IMR-90 (cell line): ENCODE measurements around the gene SV2B. TPM values are rescaled to one million over a fixed set of nuclear protein-coding genes. Genes with fewer than 3 reads are reported as not detected.

Experiments used
- ATAC-seq: fragments of 200-7000 bp; cut with Tn5 transposase; 2 replicates; pipeline ENCODE4 v1.9.1; 2020; ENCODE audit warnings: low read depth, mild to moderate bottlenecking, moderate library complexity
- BruUV-seq: library from RNA; stranded (reverse); fragments of 400-500 nt; replicated peaks from 2 replicates; lab custom pipeline; 2021; lab: Mats Ljungman, UMichigan
- CTCF ChIA-PET: fragments of 300-600 bp; formaldehyde crosslinking; extraction: SDS; loops from one replicate; lab custom pipeline; 2021; ENCODE audit warnings: antibody characterized with exemption; lab: Yijun Ruan, JAX
- POLR2A ChIA-PET: fragments of 300-600 bp; sonication (Branson Sonifier 250); formaldehyde crosslinking; loops from one replicate; lab custom pipeline; 2022; ENCODE audit warnings: antibody characterized with exemption; ENCODE audit not compliant: unreplicated experiment; lab: Charles Lee
- DNase-seq: peaks from one replicate; pipeline ENCODE4 v3.0.0; 2013
- H2AFZ ChIP-seq: replicated peaks from 2 replicates; pipeline ENCODE3; 2013; ENCODE audit warnings: low read length, mild to moderate bottlenecking; ENCODE audit not compliant: poor library complexity
- H2AK5ac ChIP-seq: 2 replicates; pipeline ENCODE4 v1.6.1; 2013; ENCODE audit warnings: low read depth, low read length, inconsistent platforms
- H2AK9ac ChIP-seq: replicated peaks from 2 replicates; pipeline ENCODE3; 2013; ENCODE audit warnings: mild to moderate bottlenecking, low read depth, low read length, moderate library complexity; ENCODE audit not compliant: poor library complexity
- H2BK120ac ChIP-seq: 2 replicates; pipeline ENCODE4 v1.6.1; 2013; ENCODE audit warnings: low read depth, low read length, inconsistent platforms
- H2BK15ac ChIP-seq: 3 replicates; pipeline ENCODE4 v1.6.1; 2013; ENCODE audit warnings: low read depth, low read length, inconsistent platforms
- H2BK20ac ChIP-seq: 2 replicates; pipeline ENCODE4 v1.6.1; 2013; ENCODE audit warnings: low read depth, mild to moderate bottlenecking, inconsistent platforms, low read length, moderate library complexity
- H2BK5ac ChIP-seq: 2 replicates; pipeline ENCODE4 v1.6.1; 2013; ENCODE audit warnings: mild to moderate bottlenecking, low read depth, low read length, inconsistent platforms; ENCODE audit not compliant: poor library complexity, severe bottlenecking
- H3K14ac ChIP-seq: replicated peaks from 2 replicates; pipeline ENCODE4 v1.6.1; 2013; ENCODE audit warnings: low read depth, low read length, inconsistent platforms
- H3K18ac ChIP-seq: 2 replicates; pipeline ENCODE4 v1.6.1; 2013; ENCODE audit warnings: low read depth, low read length, control low read depth
- H3K23ac ChIP-seq: 2 replicates; pipeline ENCODE4 v1.6.1; 2013; ENCODE audit warnings: low read depth, low read length, inconsistent platforms
- H3K27ac ChIP-seq: 2 replicates; pipeline ENCODE4 v1.5.1; 2013; ENCODE audit warnings: mild to moderate bottlenecking, control low read depth, low read length; ENCODE audit not compliant: insufficient read depth
- H3K27me3 ChIP-seq: 2 replicates; pipeline ENCODE4 v1.6.1; 2013; ENCODE audit warnings: low read length; ENCODE audit not compliant: control insufficient read depth, insufficient read depth
- H3K36me3 ChIP-seq: 2 replicates; pipeline ENCODE4 v1.6.1; 2013; ENCODE audit warnings: low read length, mixed read lengths; ENCODE audit not compliant: control insufficient read depth, insufficient read depth
- H3K4ac ChIP-seq: 2 replicates; pipeline ENCODE4 v1.6.1; 2013; ENCODE audit warnings: low read depth, low read length, inconsistent platforms
- H3K4me1 ChIP-seq: 2 replicates; pipeline ENCODE4 v1.6.1; 2013; ENCODE audit warnings: low read length, mixed read lengths; ENCODE audit not compliant: control insufficient read depth, insufficient read depth
- H3K4me2 ChIP-seq: 2 replicates; pipeline ENCODE4 v1.6.1; 2013; ENCODE audit warnings: low read depth, mild to moderate bottlenecking, control low read depth, low read length, moderate library complexity
- H3K4me3 ChIP-seq: 2 replicates; pipeline ENCODE4 v1.5.1; 2013; ENCODE audit warnings: low read depth, mild to moderate bottlenecking, control low read depth, low read length, moderate library complexity; ENCODE audit not compliant: insufficient read depth
- H3K56ac ChIP-seq: 2 replicates; pipeline ENCODE4 v1.6.1; 2013; ENCODE audit warnings: low read length, inconsistent platforms; ENCODE audit not compliant: insufficient read depth; ENCODE audit errors: extremely low read depth
- H3K79me1 ChIP-seq, 2 experiments: 2 replicates each; pipeline ENCODE4 v1.6.1; 2013; ENCODE audit warnings: low read length in 2 of 2, inconsistent platforms in 1 of 2, low read depth in 1 of 2
- H3K9ac ChIP-seq: 2 replicates; pipeline ENCODE4 v1.6.1; 2013; ENCODE audit warnings: low read depth, low read length, control low read depth
- H3K9me1 ChIP-seq: 2 replicates; pipeline ENCODE4 v1.6.1; 2013; ENCODE audit warnings: low read length, inconsistent platforms; ENCODE audit not compliant: insufficient read depth
- H3K9me3 ChIP-seq: 2 replicates; pipeline ENCODE4 v1.6.1; 2013; ENCODE audit warnings: low read length; ENCODE audit not compliant: control insufficient read depth, insufficient read depth
- H4K20me1 ChIP-seq: 2 replicates; pipeline ENCODE4 v1.6.1; 2013; ENCODE audit warnings: low read length, inconsistent platforms; ENCODE audit not compliant: insufficient read depth
- H4K5ac ChIP-seq: 2 replicates; pipeline ENCODE4 v1.6.1; 2013; ENCODE audit warnings: mild to moderate bottlenecking, low read depth, low read length, control low read depth
- H4K8ac ChIP-seq, 2 experiments: 2 replicates each; pipeline ENCODE4 v1.6.1; 2013; ENCODE audit warnings: low read depth in 2 of 2, low read length in 2 of 2, control low read depth in 1 of 2, inconsistent platforms in 1 of 2
- H4K91ac ChIP-seq: 2 replicates; pipeline ENCODE4 v1.6.1; 2013; ENCODE audit warnings: low read depth, low read length, inconsistent platforms; ENCODE audit not compliant: insufficient read depth
- BHLHE40 ChIP-seq: fragments of 150-350 bp; IDR thresholded peaks from 2 replicates; pipeline ENCODE4 v1.6.1; 2016; ENCODE audit warnings: mild to moderate bottlenecking, low read depth, low read length
- CEBPB ChIP-seq: IDR thresholded peaks from 2 replicates; pipeline ENCODE4 v1.6.1; 2012; ENCODE audit warnings: low read depth, low read length, improper control_type of control experiment
- CHD1 ChIP-seq: IDR thresholded peaks from 2 replicates; pipeline ENCODE4 v1.6.1; 2012; ENCODE audit warnings: low read depth, low read length, improper control_type of control experiment
- FOS ChIP-seq: fragments of 150-350 bp; IDR thresholded peaks from 2 replicates; pipeline ENCODE4 v1.6.1; 2016; ENCODE audit warnings: low read depth, low read length
- MAFK ChIP-seq: IDR thresholded peaks from 2 replicates; pipeline ENCODE4 v1.6.1; 2012; ENCODE audit warnings: low read depth, low read length, improper control_type of control experiment
- MXI1 ChIP-seq: IDR thresholded peaks from 2 replicates; pipeline ENCODE4 v1.6.1; 2012; ENCODE audit warnings: low read depth, mild to moderate bottlenecking, low read length, moderate library complexity, borderline replicate concordance
- NFE2L2 ChIP-seq: fragments of 150-350 bp; IDR thresholded peaks from 2 replicates; pipeline ENCODE4 v1.6.1; 2016; ENCODE audit warnings: low read depth, mild to moderate bottlenecking, low read length
- POLR2A ChIP-seq: IDR thresholded peaks from 2 replicates; pipeline ENCODE4 v1.6.1; 2012; ENCODE audit warnings: mild to moderate bottlenecking, low read depth, low read length
- RAD21 ChIP-seq: IDR thresholded peaks from 2 replicates; pipeline ENCODE4 v1.6.1; 2012; ENCODE audit warnings: low read length, improper control_type of control experiment
- RCOR1 ChIP-seq: IDR thresholded peaks from 2 replicates; pipeline ENCODE4 v1.6.1; 2012; ENCODE audit warnings: mild to moderate bottlenecking, low read length, improper control_type of control experiment; ENCODE audit not compliant: insufficient replicate concordance
- RFX5 ChIP-seq: IDR thresholded peaks from 2 replicates; pipeline ENCODE4 v1.8.0; 2012; ENCODE audit warnings: low read depth, mild to moderate bottlenecking, low read length, moderate library complexity
- SMC3 ChIP-seq: fragments of 150-350 bp; IDR thresholded peaks from 2 replicates; pipeline ENCODE4 v1.6.1; 2016; ENCODE audit warnings: low read depth, mild to moderate bottlenecking, antibody characterized with exemption, low read length, moderate library complexity
- WGBS, 2 experiments: methylation state at CpG; one replicate each; pipeline versions ENCODE4 v1.1.5 to v1.1.7; 2013; ENCODE audit warnings: missing lambda C conversion rate in 2 of 2; ENCODE audit not compliant: insufficient read length in 1 of 2; ENCODE audit errors: extremely low coverage in 2 of 2; 5-methylcytosine and 5-hydroxymethylcytosine counted together
- dilution Hi-C: fragments of 300-500 bp; cut with HindIII; formaldehyde crosslinking; loops from one replicate; pipeline ENCODE4 v1.14.3; 2018; ENCODE audit warnings: low sequenced_read_pairs; ENCODE audit not compliant: unreplicated experiment
- in situ Hi-C: fragments of 300-500 bp; cut with MboI; formaldehyde crosslinking; loops from 3 replicates; pipeline ENCODE4 v1.14.3; 2019; ENCODE audit warnings: low sequenced_read_pairs, inconsistent platforms, mixed read lengths
- intact Hi-C: fragments of 100-400 bp; cut with micrococcal nuclease; formaldehyde crosslinking; loops from 2 replicates; pipeline ENCODE4 v1.10.0; 2022
- polyA plus RNA-seq, 3 experiments: library from polyadenylated mRNA; depleted of rRNA; stranded (reverse); fragments of >200 nt; gene quantifications; 2 replicates each; pipeline ENCODE4 v1.2.3, GENCODE V29; 2012; ENCODE audit warnings: low replicate concordance in 1 of 3
- total RNA-seq: library from RNA; depleted of rRNA; stranded (reverse); fragments of >200 nt; gene quantifications from 2 replicates; pipeline ENCODE4 v1.2.3, GENCODE V29; 2012
- TF ChIP-seq, protein P1 (sequence below): conservative IDR thresholded peaks from 2 replicates; pipeline ENCODE4 v1.5.1; 2012; ENCODE audit warnings: mild to moderate bottlenecking, low read depth, low read length, improper control_type of control experiment
- TF ChIP-seq, protein P2 (sequence below): fragments of 150-350 bp; IDR thresholded peaks from 2 replicates; pipeline ENCODE4 v1.6.1; 2016; ENCODE audit warnings: low read depth, mild to moderate bottlenecking, low read length, moderate library complexity, borderline replicate concordance

SV2B gene
- total and polyA plus RNA-seq, 2 of the 4 experiments (the other 2 are of a cell fraction), result not detected

- Histone ChIP-seq H3K79me1 (no peaks in the 10 kb centered on the region), H3K36me3 (no peaks in the 10 kb centered on the region), H3K56ac (no peak overlapping the region), H3K4ac (no peak overlapping the region), H3K23ac (no peak overlapping the region), H3K27me3 (no peaks in the 10 kb centered on the region), H3K9ac (no peak overlapping the region), H3K4me3 (no peak overlapping the region), H3K14ac (no peak overlapping the region), H4K5ac (no peak overlapping the region), H3K4me2 (no peak overlapping the region), H3K9me3 (no peaks in the 10 kb centered on the region), H2BK120ac (no peak overlapping the region), H2AFZ (no peak overlapping the region), H2AK5ac (no peak overlapping the region), H3K9me1 (no peaks in the 10 kb centered on the region), H3K18ac (no peak overlapping the region), H2BK15ac (no peak overlapping the region), H4K91ac (no peak overlapping the region), H3K4me1 (no peaks in the 10 kb centered on the region), H2BK20ac (no peak overlapping the region), H4K20me1 (no peaks in the 10 kb centered on the region), H4K8ac (no peak overlapping the region), H3K27ac (no peak overlapping the region), H2BK5ac (no peak overlapping the region), H2AK9ac (no peak overlapping the region)
- BruUV-seq, result no TSS peak
- in situ Hi-C loops, result no loop called here
- ChIA-PET POLR2A (no interaction called here), CTCF (no interaction called here)
- 60% methylated on average over 1 of the region's 7 CpGs; no CpG with 5 or more reads in 1 of the 2 experiments for WGBS, 2 experiments
- dilution Hi-C loops, result no loop called here
- TF ChIP-seq NFE2L2 (no peak), RAD21 (no peak), MXI1 (no peak), MAFK (no peak), CHD1 (no peak), POLR2A (no peak), RCOR1 (no peak), FOS (no peak), BHLHE40 (no peak), RFX5 (no peak), CEBPB (no peak), SMC3 (no peak)
- TF ChIP-seq, protein P1, sequence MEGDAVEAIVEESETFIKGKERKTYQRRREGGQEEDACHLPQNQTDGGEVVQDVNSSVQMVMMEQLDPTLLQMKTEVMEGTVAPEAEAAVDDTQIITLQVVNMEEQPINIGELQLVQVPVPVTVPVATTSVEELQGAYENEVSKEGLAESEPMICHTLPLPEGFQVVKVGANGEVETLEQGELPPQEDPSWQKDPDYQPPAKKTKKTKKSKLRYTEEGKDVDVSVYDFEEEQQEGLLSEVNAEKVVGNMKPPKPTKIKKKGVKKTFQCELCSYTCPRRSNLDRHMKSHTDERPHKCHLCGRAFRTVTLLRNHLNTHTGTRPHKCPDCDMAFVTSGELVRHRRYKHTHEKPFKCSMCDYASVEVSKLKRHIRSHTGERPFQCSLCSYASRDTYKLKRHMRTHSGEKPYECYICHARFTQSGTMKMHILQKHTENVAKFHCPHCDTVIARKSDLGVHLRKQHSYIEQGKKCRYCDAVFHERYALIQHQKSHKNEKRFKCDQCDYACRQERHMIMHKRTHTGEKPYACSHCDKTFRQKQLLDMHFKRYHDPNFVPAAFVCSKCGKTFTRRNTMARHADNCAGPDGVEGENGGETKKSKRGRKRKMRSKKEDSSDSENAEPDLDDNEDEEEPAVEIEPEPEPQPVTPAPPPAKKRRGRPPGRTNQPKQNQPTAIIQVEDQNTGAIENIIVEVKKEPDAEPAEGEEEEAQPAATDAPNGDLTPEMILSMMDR, result no peak
- TF ChIP-seq, protein P2, sequence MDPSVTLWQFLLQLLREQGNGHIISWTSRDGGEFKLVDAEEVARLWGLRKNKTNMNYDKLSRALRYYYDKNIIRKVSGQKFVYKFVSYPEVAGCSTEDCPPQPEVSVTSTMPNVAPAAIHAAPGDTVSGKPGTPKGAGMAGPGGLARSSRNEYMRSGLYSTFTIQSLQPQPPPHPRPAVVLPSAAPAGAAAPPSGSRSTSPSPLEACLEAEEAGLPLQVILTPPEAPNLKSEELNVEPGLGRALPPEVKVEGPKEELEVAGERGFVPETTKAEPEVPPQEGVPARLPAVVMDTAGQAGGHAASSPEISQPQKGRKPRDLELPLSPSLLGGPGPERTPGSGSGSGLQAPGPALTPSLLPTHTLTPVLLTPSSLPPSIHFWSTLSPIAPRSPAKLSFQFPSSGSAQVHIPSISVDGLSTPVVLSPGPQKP, result no peak
- intact Hi-C loops, result no loop called here
- no peak for DNase-seq
- no peak for ATAC-seq
Measured at GRCh38 chr15:91199511-91199910, 99.5 kb downstream of the SV2B start.
